HG03103 (cell line): ENCODE data around the gene TEX2.

Experiments
- ATAC-seq: cut with Tn5 transposase; IDR thresholded peaks from one replicate; pipeline ENCODE4 v1.9.1; 2021; ENCODE audit warnings: low read depth; ENCODE audit not compliant: unreplicated experiment

The TEX2 gene

DNA sequence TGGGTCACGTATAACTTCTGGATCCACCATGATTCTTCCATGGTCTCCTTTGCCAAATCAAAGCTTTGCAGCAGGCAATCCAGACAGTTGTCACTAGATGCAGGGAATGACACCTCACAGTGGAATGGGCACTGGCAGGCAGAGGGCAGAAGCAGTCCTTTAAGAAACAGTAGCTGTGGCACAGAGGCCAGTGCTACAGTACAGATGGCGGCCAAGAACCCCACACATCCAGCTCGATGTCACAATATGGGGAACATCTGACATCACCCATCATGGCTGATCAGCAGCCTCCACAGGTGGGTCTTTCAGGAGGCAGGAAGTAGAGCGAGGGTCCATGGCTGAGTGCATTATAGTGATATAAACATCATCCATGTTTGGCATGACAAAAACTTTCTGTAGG is 114.4 kb downstream of the TEX2 start:
- ATAC-seq: no peak

DNA sequence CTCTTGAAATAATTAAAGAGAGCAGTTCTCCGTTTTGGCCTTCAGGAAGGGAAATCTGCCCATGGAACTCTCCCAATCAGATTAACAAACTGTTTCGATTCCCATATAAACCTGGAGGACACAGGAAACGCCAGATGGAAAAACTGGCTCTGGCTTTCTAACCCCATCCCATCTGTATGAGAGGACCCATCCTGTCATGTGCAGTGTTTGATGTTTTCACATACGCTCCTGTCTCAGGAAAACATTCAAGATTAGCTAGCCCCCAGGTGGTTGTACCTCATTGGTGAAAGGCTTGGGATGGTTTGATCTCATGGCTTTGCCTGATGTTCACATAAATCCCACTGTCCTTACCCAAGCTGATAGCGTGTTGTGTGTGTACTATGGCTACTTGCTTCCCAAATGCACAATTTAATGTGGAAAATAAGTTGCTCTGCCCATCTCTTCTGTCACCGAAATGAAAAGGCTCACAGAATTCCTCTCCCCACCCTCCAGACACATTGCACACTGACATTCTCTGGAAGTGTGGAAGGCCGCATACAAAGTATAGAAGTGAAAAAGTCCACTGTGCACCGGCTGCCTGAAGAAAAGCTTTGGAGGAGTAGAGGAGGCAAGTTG is 114.9 kb downstream of the TEX2 start:
- no peak for ATAC-seq

DNA sequence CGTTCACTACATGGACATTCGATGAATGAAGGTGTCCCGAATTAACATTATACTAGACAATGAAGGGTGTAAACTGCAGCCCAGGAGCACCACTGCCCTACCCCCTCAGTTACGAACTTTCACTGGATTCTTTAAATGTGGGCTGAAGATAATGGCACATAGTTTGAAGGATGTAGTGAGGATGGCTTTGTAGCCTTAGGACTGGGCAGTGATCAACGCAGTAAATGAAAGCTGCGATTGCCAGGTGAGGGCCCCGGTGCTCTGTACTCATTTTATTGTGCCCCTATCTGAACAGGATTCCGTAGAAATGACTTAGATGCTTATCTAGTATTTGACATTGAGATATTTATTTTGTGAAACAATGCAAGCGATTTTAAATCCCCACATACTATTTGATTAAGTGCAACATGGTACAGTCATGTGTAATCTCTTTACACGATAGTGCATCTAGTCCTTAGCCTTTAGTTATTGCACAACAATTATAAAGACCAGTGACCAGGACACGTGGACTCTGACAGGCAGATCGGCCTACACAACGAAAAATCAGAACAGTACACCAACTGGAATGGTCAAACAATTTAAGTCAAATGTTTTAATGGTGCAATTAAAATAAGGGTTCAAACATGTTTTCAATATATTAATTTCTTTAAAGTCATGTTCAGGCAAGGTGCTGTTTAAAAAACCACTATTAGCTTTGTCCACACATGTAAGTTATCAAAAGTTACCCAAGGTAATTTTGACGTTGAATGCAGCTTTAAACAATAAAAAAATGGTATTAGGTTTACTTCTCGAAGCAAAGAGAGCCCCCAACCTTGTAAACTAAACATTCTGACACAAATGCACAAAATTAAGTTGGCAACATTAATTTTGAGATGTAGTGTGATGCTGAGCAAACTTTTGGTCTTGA is 115.7 kb downstream of the TEX2 start:
- ATAC-seq: no peak

DNA sequence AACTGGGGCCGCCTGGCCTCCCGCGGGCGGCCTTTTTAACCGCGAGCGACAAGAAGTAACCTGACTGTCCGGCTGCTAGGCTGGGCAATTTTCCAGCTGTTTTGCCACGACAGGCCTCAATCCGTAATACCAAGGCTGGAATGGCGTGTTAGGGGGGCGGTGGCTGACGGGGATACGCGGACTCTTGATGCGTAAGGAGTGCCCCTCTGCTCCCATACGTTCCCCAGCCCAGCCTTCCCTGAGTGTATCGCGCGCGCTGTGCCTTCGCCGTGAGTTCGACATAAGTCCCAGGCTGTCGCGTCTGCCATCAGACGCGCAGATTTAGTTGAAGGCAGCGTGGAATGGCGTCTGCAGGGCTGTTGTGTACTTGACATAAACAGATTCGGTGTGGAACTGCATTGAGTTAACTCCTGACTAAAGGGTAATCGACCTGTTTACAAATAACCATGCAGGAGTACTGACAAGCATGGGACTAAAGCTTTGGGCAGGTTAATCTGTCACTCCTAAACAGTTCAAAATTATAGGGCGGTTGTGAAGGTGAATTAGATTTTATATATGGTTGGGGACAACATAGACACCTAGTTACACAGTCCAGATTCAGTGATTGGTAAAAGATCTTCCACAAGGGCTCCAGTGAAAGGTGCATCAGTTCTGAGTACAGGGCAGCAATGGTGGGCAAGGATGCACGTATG is 116.5 kb downstream of the TEX2 start:
- no peak for ATAC-seq

DNA sequence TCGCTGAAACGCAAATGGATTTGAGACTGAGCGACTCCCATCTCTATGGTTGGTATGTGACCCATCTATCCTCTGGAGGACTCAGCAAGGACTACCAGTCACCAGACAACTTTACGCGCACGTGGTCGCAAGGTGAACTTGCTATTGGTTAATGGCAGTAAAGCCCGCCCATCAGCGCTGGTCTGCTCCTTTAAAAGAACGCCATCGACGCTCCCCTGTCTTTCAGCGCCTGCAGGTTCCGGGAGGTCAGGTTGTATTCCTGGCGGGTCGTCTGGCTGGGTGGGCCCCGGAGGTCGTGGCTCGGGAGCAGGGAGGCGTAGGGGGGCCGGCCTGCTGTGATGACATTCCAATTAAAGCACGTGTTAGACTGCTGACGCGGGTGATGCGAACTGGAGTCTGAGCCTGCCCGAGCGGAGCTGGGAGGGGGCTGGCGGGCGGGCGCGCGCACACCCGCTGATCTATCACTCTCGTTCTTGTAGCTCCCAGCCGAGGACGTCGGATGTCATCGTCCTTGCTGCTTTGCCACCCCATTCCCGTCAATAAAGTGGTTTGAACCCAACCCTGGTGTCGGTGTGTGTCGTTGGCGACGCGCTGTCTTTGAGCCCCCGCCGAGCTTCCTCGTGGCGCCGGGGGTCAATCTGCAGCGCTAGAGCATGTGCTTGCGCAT is 117.2 kb downstream of the TEX2 start:
- ATAC-seq: peak; percentile 92

DNA sequence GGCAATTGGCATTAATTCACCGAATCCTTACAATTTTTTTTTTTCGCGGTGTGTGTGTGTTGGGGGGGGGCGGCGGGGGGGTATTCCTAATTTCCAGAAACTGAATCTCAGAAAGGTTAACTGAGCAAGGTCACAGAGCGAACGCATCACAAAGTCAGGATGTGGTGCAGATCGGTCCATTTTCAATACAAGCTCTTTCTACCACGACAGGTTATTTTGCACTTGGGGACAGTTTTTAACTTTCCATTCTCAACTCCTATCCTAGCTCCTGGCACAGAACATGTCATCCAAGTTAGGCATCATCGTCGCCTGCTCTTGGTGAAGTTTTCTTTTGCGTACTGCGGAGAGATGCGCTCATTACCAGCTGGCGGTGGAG is 117.7 kb downstream of the TEX2 start:
- no peak for ATAC-seq

DNA sequence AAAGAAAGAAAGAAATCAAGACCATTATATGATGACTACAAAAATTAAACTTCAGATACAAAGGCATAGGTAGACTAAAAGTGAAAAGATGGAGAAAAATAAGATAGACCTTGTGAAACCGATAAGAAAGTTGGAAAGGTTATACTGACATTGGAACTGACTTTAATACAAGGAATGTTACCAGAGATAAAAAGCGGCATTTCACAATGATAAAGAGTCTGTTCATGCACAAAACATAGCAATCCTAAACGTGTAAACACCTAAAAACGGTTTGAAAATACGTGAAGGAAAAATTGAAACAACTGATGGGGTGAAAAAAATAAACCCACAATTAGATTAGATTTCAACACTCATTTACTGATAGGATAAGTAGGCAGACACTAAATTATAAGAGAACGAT is 123.5 kb downstream of the TEX2 start:
- ATAC-seq: no peak

DNA sequence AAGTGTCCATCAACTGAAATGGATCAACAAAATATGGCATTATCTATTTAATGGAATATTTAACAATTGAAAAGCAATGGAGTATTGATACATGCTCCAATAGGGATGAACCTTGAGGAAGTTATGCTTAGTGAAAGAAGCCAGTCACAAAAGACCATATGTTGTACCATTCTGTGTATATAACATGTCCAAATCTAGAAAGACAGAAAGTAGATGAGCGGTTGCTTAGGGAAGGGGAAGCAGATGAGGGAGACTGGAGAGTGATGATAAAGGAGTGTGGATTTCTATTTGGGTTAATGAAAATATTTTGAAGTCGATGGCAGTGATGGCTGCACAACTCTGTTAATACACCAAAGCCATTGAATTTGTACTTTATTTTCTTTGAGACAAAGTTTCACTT is 124.6 kb downstream of the TEX2 start:
- no peak for ATAC-seq

DNA sequence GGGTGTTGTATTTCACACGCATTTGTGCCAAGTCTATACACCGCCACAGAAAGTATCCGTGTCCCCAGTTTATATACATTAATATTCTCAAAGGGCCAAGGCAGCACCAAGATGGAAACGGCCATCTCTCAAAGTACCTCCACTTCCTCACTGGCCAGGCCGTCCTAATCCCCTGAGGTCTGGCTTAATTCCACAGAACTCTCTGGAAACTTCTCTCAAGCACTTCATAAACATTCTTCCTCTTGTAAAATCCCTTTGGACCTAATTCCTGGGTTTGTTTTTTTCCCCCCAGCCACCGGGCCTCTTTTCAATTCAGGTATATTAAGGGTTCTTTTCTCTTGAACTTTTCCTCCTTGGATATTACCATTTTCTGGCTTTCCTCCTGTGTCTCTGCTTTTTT is 128.1 kb downstream of the TEX2 start:
- no peak for ATAC-seq

DNA sequence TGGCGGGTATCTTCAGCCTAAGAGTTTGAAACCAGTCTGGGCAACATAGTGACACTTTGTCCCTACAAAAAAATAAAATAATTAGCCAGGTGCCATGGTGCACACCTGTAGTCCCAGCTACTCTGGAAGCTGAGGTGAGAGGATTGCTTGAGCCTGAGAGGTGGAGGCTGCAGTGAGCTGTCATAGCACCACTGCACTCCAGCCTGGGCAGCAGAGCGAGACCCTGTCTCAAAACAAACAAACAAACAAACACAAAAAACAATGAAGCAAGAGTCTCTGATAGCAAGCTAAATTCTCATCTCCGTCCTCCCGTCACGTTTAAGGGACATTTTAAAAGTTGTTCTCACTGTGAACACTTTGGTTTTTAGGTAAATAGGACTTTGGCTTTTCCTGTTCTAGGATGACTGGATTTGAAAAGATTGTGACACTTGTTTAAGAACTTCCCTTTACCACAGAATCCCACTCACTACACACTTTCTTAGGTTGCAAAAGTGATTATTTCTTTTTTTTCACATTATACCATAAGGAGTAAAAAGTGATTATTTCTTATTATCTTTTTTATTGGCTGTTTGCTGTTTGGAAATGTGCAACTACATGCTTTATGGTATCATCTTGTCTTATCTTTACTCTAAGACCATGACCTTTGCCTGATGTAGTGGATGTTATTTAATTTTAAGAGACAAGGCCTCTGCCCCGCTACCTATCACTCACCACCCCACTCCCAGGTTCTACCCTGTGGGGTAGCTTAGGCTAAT is 128.7 kb downstream of the TEX2 start:
- ATAC-seq: no peak

DNA sequence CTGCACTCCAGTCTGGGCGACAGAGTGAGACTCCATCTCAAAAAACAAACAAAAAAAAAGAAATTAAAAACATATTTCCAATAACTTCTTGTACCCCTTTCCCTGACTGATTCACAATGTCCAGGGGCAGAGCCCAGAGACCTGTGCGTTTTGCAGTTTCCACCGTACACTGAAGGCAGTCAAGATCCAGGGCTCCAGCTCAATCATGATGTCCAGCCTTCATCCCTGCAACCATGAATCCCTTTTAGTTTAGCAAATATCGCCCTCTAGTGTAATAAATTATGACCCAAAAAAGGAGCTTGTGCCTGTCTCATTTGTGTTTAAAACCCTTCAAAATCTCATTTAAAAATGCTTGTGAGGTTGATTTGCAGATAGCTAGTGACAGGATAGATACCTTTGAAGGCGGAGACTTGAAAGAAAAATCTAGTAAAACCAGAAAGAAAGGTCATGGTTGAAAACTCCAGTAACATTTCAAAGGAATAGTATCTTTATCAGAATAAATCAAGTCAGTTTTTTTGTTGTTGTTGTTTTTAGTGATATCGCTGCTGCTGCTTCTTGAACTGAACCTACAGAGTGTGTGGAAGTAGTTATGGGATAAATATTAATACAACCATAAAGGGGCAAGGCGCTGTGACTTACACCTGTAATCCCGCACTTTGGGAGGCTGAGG is 129.4 kb downstream of the TEX2 start:
- no peak for ATAC-seq

DNA sequence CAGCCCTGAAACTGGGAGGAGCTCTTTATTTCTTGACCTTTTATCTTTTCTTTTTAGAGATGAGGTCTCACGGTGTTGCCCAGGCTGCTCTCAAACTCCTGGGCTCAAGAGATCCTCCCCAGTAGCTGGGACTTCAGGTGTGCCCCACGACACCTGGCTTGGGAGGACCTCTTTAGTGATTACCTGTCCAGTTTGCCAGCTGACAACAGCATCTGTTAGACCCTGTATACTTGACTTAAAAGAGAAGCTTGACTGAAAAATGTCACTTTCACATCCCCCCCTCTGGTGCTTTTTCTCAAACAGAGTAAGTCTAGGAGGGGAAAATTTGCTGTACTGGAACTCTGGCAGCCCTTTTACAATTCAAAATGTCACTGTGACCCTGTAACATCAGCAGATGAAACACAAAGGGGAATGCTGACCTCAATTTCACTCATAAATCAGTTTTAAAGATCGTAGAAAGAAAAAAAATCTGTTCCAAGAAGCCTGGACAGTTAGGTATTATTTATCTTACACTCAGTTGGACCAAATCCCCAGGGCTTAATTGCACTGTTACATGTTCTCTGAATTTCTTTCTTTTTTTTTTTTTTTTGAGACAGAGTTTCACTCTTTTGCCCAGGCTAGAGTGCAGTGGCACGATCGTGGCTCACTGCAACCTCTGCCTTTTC is 131.3 kb downstream of the TEX2 start:
- ATAC-seq: no peak

DNA sequence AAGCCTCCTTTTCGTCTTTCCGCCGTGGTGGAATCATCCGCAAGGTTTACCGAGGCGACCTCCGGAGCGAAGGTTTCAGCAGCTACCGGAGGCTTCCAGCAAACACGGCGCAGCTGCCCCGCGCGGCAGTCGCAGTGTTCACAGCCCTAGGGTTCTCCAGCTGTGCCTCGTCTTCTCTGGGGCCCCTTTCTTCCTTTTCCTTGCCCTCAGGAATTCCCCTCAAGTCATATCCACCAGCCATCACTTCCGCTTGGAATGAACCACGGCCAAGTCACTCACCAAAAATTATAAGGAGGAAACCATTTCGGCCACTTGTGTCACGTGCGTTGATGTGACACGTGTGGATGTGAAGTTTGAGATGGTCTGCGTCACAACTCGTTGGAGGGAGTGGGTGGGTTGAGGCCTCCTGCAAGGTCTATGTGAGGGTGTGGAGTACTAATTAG is 132.5 kb downstream of the TEX2 start:
- peak; percentile 13 for ATAC-seq

DNA sequence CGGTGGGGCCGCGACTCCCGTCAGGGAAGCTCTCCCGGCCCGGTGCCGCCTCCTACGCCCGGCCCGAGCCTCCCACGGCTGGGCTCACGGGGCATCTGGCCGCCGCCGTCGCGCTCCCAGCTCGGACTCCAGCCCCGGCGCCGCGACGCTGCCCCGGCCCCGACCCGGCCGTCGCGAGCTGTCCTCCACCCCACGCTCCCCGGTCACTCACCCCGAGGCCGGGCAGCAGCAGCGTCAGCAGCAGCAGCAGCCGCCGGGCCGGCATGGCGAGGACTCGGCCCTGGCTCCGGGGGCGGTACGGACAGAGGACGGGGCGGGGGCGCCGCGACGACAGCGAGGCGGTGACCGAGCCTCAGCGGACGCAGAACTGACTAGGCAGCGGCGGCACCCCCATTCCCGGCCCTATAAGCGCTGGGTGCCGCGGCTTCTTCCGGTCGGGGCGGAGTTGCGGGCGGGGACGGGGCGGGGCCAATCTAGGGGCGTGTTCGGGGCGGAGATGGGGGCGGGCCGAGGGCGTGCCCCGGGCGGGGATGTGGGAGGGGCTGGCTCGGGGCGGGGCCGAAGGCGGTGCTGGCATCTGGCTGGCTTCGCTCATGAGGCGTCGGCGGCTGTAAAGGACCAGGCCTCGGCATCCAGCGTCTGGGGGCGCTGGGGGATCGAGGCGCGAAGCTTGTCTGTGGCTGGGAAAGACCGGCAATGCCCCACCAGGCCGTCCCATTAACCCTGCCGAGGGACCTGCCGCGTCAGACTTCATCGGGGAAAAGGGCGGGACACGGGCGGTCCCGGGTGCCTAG is 133.1 kb downstream of the TEX2 start, which contains the start of gene ERN1:
Gene ERN1 (minus strand): TSS at position 380 of the 794 bp plus-strand sequence. CDS start 115 bp downstream, at position 265.
- peak; percentile 62 for ATAC-seq

DNA sequence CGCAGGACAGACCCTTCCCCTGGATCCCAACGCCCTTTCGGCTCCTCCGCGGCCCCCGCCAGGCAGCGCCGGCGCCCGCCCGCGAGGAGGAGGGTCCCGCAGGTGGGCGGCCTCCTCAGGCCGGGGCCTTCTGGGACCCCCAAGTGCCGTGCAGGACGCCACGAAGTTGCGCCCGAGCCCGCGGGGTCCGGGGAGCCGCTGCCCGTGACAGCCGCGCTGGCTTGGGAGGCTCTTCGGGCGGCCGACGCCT is 133.6 kb downstream of the TEX2 start:
- peak; percentile 6 for ATAC-seq

DNA sequence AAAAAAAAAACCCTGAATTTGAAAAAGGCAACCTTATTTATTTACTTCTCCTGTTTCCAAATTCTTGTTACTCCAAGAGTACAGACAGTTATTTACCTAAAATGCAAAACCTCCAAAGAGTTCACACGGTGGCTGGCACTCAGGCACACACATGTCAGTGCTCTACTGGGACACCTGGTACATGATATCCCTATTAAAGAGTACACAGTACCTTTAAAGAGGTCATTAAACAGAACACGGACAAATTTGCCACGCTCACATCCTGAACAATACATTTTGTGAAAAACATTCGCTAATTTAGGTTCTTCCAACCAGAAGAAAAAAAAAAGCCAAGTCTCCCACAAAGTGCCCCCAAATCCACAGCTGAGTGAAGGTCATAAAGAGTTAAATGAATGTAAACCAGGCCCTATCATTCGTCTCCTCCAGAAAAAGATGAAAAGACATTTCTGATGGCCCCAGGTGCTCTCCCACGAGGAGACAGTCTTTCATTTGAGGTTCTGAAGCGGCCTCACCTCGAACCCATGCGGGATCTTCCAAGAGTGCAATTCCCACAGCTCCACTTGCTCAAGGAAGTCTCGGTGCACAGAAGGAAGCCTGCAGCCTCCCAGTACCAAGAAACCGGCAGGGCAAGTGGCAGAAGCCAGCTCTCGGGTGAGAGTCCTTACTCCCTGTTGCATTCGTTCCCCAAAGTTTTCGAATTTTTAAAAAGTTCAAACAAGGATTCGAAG is 134.1 kb downstream of the TEX2 start:
- ATAC-seq: no peak

DNA sequence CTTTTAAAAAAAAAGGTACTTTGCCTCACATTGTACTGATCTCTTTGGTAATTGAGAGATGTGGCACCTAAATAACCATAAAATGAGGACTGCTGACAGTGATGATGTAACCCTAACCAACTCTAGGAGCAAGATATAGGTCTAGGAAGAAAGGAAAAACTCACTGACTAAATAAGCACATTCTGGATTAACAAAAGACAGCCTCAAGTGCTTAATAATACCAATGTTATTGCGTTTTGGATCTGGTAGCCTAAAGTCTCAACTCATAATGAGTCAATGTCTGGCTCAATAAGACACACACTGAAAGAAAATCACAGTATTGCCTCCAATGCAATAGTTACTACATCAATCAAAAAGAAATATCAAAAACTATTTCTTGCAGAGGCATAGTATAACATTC is 136.1 kb downstream of the TEX2 start:
- no peak for ATAC-seq

DNA sequence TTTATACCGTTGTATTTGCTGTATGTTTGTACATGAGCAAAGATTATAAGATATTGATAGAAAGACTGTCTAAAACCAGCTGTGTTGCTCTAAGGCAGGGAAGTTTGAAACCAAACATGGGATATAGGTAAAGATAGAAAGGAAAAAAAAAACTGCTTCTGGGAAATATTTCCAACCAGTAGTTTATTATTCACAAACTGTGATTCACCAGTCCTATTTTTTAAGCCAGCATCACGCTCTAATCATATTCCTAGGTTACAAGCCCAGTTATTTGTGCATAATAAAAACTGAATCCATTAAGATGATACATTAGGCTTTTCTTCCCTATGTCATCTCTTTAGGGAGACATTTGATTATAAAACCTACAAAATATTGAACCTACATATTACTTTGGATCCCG is 137.1 kb downstream of the TEX2 start:
- no peak for ATAC-seq
